Chondrocyte (in vitro differentiated cells): ENCODE data around the gene GNG3. TPM values are rescaled to one million over a fixed set of nuclear protein-coding genes. Genes with fewer than 3 reads are reported as not detected.

ENCODE experiments used
- DNase-seq: peaks from one replicate; pipeline ENCODE4 v3.0.0; 2021; ENCODE audit warnings: mixed read lengths, low spot score
- H3K27ac Mint-ChIP-seq: one replicate; pipeline ENCODE4 v1.8.0; 2021; ENCODE audit warnings: mild to moderate bottlenecking, moderate library complexity, mixed read lengths; ENCODE audit not compliant: unreplicated experiment
- H3K27me3 Mint-ChIP-seq: 2 replicates; pipeline ENCODE4 v1.8.0; 2021; ENCODE audit warnings: low read depth, mixed read lengths
- H3K36me3 Mint-ChIP-seq: 2 replicates; pipeline ENCODE4 v1.8.0; 2021; ENCODE audit warnings: low read depth, mixed read lengths
- H3K4me1 Mint-ChIP-seq: 2 replicates; pipeline ENCODE4 v1.8.0; 2021; ENCODE audit warnings: low read depth, mild to moderate bottlenecking, mixed read lengths
- H3K4me3 Mint-ChIP-seq: one replicate; pipeline ENCODE4 v1.8.0; 2021; ENCODE audit warnings: mild to moderate bottlenecking, moderate library complexity, mixed read lengths; ENCODE audit not compliant: unreplicated experiment
- H3K9me3 Mint-ChIP-seq: 2 replicates; pipeline ENCODE4 v1.8.0; 2021; ENCODE audit warnings: low read depth, mixed read lengths
- total RNA-seq: library from RNA; stranded (reverse); gene quantifications from 3 replicates; pipeline ENCODE4 v1.2.1, GENCODE V29; 2021
- TF ChIP-seq, protein P1 (sequence below): fragments of 200-600 bp; sonication (generic); IDR thresholded peaks from 2 replicates; pipeline ENCODE4 v1.5.0; 2021; ENCODE audit warnings: antibody characterized with exemption, mild to moderate bottlenecking, moderate library complexity

GNG3 gene
- total RNA-seq, 1 donor from 2014 or later: not detected

DNA sequence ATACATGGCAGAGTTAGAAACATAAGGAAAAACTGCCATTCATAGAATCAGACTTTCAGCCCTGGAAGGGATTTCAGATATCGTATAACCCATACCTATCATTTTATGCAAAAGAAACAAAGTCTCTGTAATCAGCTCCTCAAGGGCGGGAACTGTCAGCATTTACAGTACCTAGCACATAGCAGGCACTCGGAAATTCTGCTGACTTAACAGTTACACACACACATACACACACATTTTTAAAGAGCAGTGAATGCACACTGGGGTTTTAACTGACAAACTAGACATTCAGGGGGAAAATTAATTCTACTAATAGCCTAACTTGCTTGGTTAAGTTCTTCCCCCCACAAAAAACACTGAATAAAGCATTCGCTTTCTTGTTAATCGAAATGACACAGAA lies 8.7 kb downstream of the GNG3 start:
- H3K36me3 Mint-ChIP-seq: peaks cover 49% of the 10 kb centered on the region
- H3K9me3 Mint-ChIP-seq: no peaks in the 10 kb centered on the region
- DNase-seq: no peak
- no peak overlapping the region for H3K27ac Mint-ChIP-seq
- TF ChIP-seq, protein P1, sequence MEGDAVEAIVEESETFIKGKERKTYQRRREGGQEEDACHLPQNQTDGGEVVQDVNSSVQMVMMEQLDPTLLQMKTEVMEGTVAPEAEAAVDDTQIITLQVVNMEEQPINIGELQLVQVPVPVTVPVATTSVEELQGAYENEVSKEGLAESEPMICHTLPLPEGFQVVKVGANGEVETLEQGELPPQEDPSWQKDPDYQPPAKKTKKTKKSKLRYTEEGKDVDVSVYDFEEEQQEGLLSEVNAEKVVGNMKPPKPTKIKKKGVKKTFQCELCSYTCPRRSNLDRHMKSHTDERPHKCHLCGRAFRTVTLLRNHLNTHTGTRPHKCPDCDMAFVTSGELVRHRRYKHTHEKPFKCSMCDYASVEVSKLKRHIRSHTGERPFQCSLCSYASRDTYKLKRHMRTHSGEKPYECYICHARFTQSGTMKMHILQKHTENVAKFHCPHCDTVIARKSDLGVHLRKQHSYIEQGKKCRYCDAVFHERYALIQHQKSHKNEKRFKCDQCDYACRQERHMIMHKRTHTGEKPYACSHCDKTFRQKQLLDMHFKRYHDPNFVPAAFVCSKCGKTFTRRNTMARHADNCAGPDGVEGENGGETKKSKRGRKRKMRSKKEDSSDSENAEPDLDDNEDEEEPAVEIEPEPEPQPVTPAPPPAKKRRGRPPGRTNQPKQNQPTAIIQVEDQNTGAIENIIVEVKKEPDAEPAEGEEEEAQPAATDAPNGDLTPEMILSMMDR: no peak
- H3K4me3 Mint-ChIP-seq: no peak overlapping the region
- H3K4me1 Mint-ChIP-seq: peaks cover 8% of the 10 kb centered on the region
- no peaks in the 10 kb centered on the region for H3K27me3 Mint-ChIP-seq

DNA sequence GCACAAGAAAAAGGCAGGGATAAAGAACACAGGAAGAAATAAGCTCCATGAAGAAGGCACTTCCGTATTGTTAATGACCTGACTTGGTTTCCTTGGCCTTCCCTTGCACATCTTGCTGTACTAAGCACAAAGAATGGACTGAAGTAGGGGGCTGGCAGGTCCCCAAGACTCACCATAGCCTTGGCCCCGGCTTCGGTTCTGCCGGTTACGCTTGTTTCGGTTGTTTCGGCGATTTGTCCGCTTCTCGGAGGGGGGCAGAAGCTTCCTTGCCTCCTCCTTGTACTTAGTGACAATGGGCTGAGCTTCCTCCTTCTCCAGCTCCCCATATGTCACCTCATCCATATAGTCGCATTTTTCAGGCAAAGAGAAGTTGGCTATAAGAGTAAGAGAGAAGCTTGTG lies 9.3 kb downstream of the GNG3 start:
- Mint-ChIP-seq H3K27ac (no peak overlapping the region), H3K9me3 (no peaks in the 10 kb centered on the region), H3K4me3 (no peak overlapping the region), H3K27me3 (no peaks in the 10 kb centered on the region), H3K36me3 (peaks cover 54% of the 10 kb centered on the region), H3K4me1 (peaks cover 10% of the 10 kb centered on the region)
- TF ChIP-seq, protein P1: no peak
- DNase-seq: peak; percentile 58

DNA sequence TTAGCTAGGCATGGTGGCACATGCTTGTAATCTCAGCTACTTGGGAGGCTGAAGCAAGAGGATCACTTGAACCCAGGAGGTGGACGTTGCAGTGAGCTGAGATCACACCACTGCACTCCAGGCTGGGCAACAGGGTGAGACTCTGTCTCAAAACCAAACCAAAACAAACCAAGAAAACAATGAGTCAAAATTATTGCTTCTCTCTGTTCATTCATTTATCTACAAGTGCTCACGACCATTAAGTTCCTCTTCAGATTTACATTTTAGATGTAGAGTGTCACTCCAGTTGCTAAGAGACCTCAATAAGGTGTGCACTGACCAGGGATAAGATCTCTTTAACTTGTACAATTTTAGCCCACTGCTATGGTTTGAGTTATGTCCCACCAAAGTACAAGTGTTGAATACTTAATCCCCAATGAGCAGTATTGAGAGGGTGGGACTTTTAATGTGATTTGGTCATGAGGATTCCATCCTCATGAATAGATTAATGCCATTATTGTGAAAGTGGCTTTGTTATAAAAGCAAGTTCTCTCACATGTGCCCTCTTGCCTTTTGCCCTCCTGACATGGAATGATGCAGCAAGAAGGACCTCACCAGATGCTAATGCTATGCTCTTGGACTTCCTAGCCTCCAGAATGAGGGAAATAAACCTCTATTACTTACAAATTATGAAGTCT lies 12.0 kb downstream of the GNG3 start:
- H3K4me1 Mint-ChIP-seq: peaks cover 26% of the 10 kb centered on the region
- TF ChIP-seq, protein P1: no peak
- DNase-seq: no peak
- H3K9me3 Mint-ChIP-seq: no peaks in the 10 kb centered on the region
- peaks cover 61% of the 10 kb centered on the region for H3K36me3 Mint-ChIP-seq
- no peak overlapping the region for H3K4me3 Mint-ChIP-seq
- no peaks in the 10 kb centered on the region for H3K27me3 Mint-ChIP-seq
- H3K27ac Mint-ChIP-seq: peak overlapping the region; percentile 59

DNA sequence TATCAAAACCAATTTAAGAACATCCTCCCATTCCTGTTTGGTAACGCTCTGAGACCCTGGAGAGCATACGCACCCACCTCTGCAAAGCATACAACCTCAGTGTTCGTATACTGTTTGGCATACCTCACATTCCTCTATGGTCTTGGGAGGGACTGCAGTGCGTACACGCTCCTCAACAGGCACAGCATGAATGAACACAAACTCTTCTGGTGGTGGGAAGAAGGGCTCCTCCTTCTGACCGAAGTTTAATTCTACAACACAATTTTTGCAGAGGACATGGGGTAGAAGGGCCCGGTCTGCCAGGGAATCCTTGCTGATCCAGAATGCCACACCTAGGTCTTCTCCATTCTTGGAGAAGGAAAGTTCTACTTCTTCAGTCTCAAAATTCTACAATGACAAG lies 14.5 kb downstream of the GNG3 start:
- Mint-ChIP-seq H3K27me3 (no peaks in the 10 kb centered on the region), H3K9me3 (no peaks in the 10 kb centered on the region), H3K36me3 (peaks cover 46% of the 10 kb centered on the region), H3K4me1 (peaks cover 37% of the 10 kb centered on the region), H3K4me3 (no peak overlapping the region), H3K27ac (peak overlapping the region; percentile 52)
- TF ChIP-seq, protein P1: peak; percentile 52
- DNase-seq: no peak

DNA sequence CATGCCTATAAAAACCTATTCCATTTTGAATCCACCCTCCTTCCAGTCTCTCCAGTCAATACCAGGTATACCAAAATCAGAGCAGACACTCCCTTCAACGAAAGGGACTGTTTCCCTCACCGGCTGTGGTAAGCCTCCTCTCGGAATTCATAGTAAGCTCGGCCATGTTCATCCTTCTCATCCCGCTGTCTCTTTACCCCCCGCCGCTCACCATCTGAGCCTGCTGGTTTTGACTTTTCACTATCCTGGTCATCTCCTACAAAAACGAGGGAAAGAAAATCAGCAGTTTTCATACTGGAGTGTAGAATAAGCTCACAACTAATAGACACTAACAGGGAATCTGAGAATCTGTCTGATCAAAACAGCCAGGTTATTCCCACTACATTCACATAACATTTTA lies 16.7 kb downstream of the GNG3 start:
- TF ChIP-seq, protein P1: no peak
- Mint-ChIP-seq H3K36me3 (peaks cover 38% of the 10 kb centered on the region), H3K4me1 (peaks cover 38% of the 10 kb centered on the region), H3K27me3 (no peaks in the 10 kb centered on the region), H3K27ac (peak overlapping the region; percentile 98), H3K9me3 (no peaks in the 10 kb centered on the region), H3K4me3 (peak overlapping the region; percentile 96)
- DNase-seq: no peak
